Measurements from ENCODE around the gene BACH2. TPM values are rescaled to one million over a fixed set of nuclear protein-coding genes. Genes with fewer than 3 reads are reported as not detected.

Gene BACH2
- total and polyA plus RNA-seq, 2 of the 4 experiments (the other 2 are of a cell fraction): 1.3 to 1.4 TPM

DNA sequence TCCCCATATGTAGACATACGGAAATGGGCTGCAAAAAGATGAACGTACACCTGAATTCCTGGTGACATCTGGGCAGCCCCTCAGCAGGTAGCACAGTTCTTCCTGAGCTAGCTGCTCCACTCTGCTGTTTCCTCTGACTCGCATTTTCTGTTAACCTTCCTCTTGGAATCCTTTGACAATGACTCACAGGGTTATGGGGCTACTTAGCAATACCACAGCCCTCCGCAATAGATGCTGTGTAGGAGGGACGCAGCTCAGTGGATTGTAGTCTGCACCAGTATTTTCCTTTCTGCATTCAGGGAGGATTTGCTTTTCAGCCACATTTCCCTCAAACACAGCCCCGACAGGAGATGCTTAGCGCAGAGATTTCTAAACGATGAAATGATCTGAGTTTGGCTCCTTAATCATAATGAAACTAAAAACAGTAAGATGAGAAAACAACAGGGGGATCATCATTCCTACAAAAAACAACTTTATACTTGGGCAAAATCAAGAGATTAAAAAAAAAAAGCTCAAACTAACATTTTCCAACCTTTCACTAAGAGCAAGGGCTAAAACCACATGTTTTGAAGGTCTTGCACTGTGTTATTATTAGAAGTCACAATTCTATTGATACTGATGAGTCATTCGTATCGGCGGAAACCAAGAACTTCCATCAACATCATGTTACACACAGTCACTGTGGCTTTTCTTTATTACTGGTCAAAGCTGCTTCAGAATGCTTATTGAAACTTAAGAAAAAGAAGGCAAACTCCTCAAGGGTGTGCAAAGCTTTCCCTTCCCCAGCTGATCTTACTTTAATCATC, 12.2 kb downstream of the BACH2 start:
- H3K4me3 ChIP-seq (ENCODE audit: insufficient read depth, low read depth, low read length): peak overlapping the region; percentile 7; the same call in 1 of the 2 replicates
- POLR2A ChIA-PET (ENCODE audit: unreplicated experiment): interaction anchor here (0.6 kb wide), 1 partner anchor 67 kb away, joined by 4 read pairs; no protein-coding TSS in a partner anchor
- H2BK15ac ChIP-seq (ENCODE audit: low read depth, low read length): no peak overlapping the region
- ATAC-seq (ENCODE audit: low read depth) (peak; percentile 92), DNase-seq (peak; percentile 95)
- H4K91ac ChIP-seq (ENCODE audit: insufficient read depth, low read depth, low read length): no peak overlapping the region
- CTCF ChIA-PET: interaction anchor here (0.8 kb wide), 1 partner anchor 213 kb away, joined by 3 read pairs; no protein-coding TSS in a partner anchor
- peak overlapping the region; percentile 9 for H2BK5ac ChIP-seq (ENCODE audit: low read depth, low read length, poor library complexity, severe bottlenecking)
- no peaks in the 10 kb centered on the region for H3K36me3 ChIP-seq (ENCODE audit: control insufficient read depth, insufficient read depth, low read length)
- no peak overlapping the region; the same call in 1 of the 2 replicates for H3K56ac ChIP-seq (ENCODE audit: extremely low read depth, insufficient read depth, low read length)
- H3K14ac ChIP-seq (replicated peaks; ENCODE audit: low read depth, low read length): no peak overlapping the region
- WGBS, 2 experiments (ENCODE audit: extremely low coverage in 2 of 2, insufficient read length in 1 of 2): 0% methylated on average over 1 of the region's 11 CpGs; no CpG with 5 or more reads in 1 of the 2 experiments
- peak overlapping the region; percentile 33; the same call in 1 of the 2 replicates for H3K23ac ChIP-seq (ENCODE audit: low read depth, low read length)
- H2BK120ac ChIP-seq (ENCODE audit: low read depth, low read length): peak overlapping the region; percentile 52; the same call in 1 of the 2 replicates
- dilution Hi-C loops (cut with HindIII; ENCODE audit: low sequenced_read_pairs, unreplicated experiment) (no loop called here), intact Hi-C loops (cut with micrococcal nuclease) (loop anchor here (1.0 kb wide), 1 partner anchor 66 kb away; no protein-coding TSS in a partner anchor), in situ Hi-C loops (cut with MboI; ENCODE audit: low sequenced_read_pairs) (loop anchor here (5.0 to 10.0 kb wide), 2 partner anchors 67 to 310 kb away; no protein-coding TSS in a partner anchor)
- H3K27ac ChIP-seq (ENCODE audit: insufficient read depth, low read length): peak overlapping the region; percentile 14; the same call in 1 of the 2 replicates
- peak; percentile 84 for TF ChIP-seq FOS (IDR thresholded peaks at IDR 0.05; ENCODE audit: low read depth, low read length)
- peak; percentile 38; the same call in 1 of the 2 replicates for TF ChIP-seq MAZ (IDR thresholded peaks at IDR 0.05; ENCODE audit: borderline replicate concordance, low read depth, low read length)
- no peak for TF ChIP-seq MAFK (IDR thresholded peaks at IDR 0.05; ENCODE audit: low read depth, low read length)
- peak; percentile 78 for TF ChIP-seq CEBPB (IDR thresholded peaks at IDR 0.05; ENCODE audit: low read depth, low read length)
- peak; percentile 28 for TF ChIP-seq SMC3 (IDR thresholded peaks at IDR 0.05; ENCODE audit: low read depth, low read length)
- TF ChIP-seq RCOR1 (IDR thresholded peaks at IDR 0.05; ENCODE audit: insufficient replicate concordance, low read length): no peak
- TF ChIP-seq POLR2A (IDR thresholded peaks at IDR 0.05; ENCODE audit: low read depth, low read length): peak; percentile 41; the same call in 1 of the 2 replicates
- 0 out of 2 replicates have a peak, but pooled peaks have one; percentile 76 for TF ChIP-seq CHD1 (IDR thresholded peaks at IDR 0.05; ENCODE audit: low read depth, low read length)
- TF ChIP-seq NFE2L2 (IDR thresholded peaks at IDR 0.05; ENCODE audit: low read depth, low read length): peak; percentile 66
- H2BK20ac ChIP-seq (ENCODE audit: low read depth, low read length): peak overlapping the region; percentile 45; the same call in 1 of the 2 replicates
- no TSS peak for BruUV-seq (replicated peaks)
- no peak overlapping the region for H4K5ac ChIP-seq (ENCODE audit: low read depth, low read length)
- 0 out of 2 replicates have a peak overlapping the region, but pooled peaks have one; percentile 5 for H3K18ac ChIP-seq (ENCODE audit: low read depth, low read length)
- no peaks in the 10 kb centered on the region for H3K4me1 ChIP-seq (ENCODE audit: control insufficient read depth, insufficient read depth, low read length)
- H3K4me2 ChIP-seq (ENCODE audit: low read depth, low read length): peak overlapping the region; percentile 74
- H3K4ac ChIP-seq (ENCODE audit: low read depth, low read length): peak overlapping the region; percentile 62; the same call in 1 of the 2 replicates
- H4K20me1 ChIP-seq (ENCODE audit: insufficient read depth, low read length): no peaks in the 10 kb centered on the region
- H2AK5ac ChIP-seq (ENCODE audit: low read depth, low read length): no peak overlapping the region; the same call in 1 of the 2 replicates
- H4K8ac ChIP-seq (ENCODE audit: low read depth in 2 of 2, low read length in 2 of 2): no peak overlapping the region
- no peak overlapping the region for H2AK9ac ChIP-seq (replicated peaks; ENCODE audit: low read depth, low read length, poor library complexity)
- no peaks in the 10 kb centered on the region for H3K9me3 ChIP-seq (ENCODE audit: control insufficient read depth, insufficient read depth, low read length)
- no peak overlapping the region; the same call in 1 of the 2 replicates for H3K9ac ChIP-seq (ENCODE audit: low read depth, low read length)
- no peaks in the 10 kb centered on the region for H3K27me3 ChIP-seq (ENCODE audit: control insufficient read depth, insufficient read depth, low read length)
- H3K79me1 ChIP-seq (ENCODE audit: low read depth in 1 of 2, low read length in 2 of 2): no peaks in the 10 kb centered on the region
- H2AFZ ChIP-seq (replicated peaks; ENCODE audit: low read length, poor library complexity): peak overlapping the region; percentile 0
- no peaks in the 10 kb centered on the region for H3K9me1 ChIP-seq (ENCODE audit: insufficient read depth, low read length)
